Measurements from ENCODE around the gene SLIT3. TPM values are rescaled to one million over a fixed set of nuclear protein-coding genes. Genes with fewer than 3 reads are reported as not detected.

SLIT3 gene
- total and polyA plus RNA-seq, 4 donors, result 4.6 to 48.5 (median 19.8) TPM

DNA sequence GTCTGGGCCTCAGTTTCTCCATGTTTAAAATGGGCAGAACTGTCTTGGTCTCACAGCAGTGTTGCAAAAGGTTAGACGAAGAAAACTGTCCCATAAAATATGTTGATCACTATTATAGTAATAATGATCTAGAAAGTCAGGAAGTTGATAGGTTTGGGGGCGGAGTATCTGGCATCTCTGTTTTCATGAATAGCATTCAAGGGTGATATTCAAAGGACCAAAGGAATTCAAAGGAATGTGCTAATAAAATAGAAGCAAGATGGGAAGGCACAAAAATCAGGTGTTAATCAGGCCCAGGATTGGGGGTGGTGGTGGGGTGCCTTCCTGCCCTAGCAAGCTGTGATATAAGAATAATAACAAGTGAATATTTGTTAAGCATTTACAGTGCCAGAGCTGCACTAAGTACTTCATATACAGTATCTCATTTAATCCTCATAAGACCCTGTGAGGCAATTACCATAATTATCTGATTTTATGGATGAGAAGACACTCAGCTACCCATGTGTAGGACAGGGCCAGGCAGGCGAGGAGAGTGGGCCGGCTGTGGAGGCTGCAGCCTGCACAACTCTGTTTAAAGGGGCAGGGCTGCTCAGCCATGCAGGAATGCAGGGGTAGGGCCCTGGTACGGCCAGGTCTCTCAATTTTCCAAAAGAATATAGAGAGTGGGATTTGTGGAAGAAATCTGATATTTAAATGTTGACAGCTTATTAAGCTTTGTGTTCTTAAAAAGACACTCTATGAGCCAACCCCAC is 579.8 kb downstream of the SLIT3 start:
- 75 to 80% methylated on average over 5 of the region's 5 CpGs for WGBS, 2 donors
- no peaks in the 10 kb centered on the region for H3K27me3 ChIP-seq (ENCODE audit: control insufficient read depth in 3 of 3, insufficient read depth in 3 of 3, low read length in 2 of 3)
- no peaks in the 10 kb centered on the region for H3K9me3 ChIP-seq (ENCODE audit: control insufficient read depth in 4 of 4, insufficient read depth in 3 of 4, low read length in 3 of 4)
- TF ChIP-seq, protein P1, sequence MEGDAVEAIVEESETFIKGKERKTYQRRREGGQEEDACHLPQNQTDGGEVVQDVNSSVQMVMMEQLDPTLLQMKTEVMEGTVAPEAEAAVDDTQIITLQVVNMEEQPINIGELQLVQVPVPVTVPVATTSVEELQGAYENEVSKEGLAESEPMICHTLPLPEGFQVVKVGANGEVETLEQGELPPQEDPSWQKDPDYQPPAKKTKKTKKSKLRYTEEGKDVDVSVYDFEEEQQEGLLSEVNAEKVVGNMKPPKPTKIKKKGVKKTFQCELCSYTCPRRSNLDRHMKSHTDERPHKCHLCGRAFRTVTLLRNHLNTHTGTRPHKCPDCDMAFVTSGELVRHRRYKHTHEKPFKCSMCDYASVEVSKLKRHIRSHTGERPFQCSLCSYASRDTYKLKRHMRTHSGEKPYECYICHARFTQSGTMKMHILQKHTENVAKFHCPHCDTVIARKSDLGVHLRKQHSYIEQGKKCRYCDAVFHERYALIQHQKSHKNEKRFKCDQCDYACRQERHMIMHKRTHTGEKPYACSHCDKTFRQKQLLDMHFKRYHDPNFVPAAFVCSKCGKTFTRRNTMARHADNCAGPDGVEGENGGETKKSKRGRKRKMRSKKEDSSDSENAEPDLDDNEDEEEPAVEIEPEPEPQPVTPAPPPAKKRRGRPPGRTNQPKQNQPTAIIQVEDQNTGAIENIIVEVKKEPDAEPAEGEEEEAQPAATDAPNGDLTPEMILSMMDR (IDR thresholded peaks at IDR 0.05; ENCODE audit: control extremely low read depth, extremely low read depth), result no peak
- no peaks in the 10 kb centered on the region for H3K4me1 ChIP-seq (ENCODE audit: control insufficient read depth in 5 of 5, insufficient read depth in 5 of 5, low read length in 5 of 5)
- DNase-seq, result no peak
- H3K27ac ChIP-seq (ENCODE audit: low read depth in 1 of 2, low read length in 1 of 2), result no peak overlapping the region
- H3K4me3 ChIP-seq, result no peak overlapping the region
- ATAC-seq (ENCODE audit: insufficient read depth, low FRiP score), result no peak
- H3K9ac ChIP-seq (ENCODE audit: insufficient read depth in 1 of 2, low read length in 2 of 2), result no peak overlapping the region
- H3K36me3 ChIP-seq (ENCODE audit: control insufficient read depth in 4 of 4, insufficient read depth in 4 of 4, low read length in 4 of 4), result peaks cover 0 to 4% (median 1%) of the 10 kb centered on the region in 4 donors

DNA sequence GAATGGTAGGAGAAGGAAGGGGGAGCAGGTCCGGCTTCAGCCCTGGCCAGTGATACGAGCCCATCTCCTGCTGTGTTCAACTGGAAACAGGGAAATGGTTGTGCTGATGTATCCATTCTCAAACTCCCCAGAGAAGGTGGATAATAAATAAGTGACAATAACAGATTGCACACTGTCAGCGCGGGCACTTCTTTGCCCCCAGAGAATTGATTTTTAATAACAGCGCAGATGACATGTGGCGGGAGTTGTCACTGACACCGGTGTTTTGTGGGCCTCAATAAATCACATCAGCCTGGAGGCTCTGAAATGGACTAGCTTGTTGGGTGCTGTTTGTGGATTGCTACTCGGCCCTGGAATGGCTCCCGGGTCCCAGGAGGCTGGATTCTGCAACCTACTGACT is 580.4 kb downstream of the SLIT3 start:
- no peaks in the 10 kb centered on the region for H3K9me3 ChIP-seq (ENCODE audit: control insufficient read depth in 4 of 4, insufficient read depth in 3 of 4, low read length in 3 of 4)
- H3K9ac ChIP-seq (ENCODE audit: insufficient read depth in 1 of 2, low read length in 2 of 2), result no peak overlapping the region
- ATAC-seq (ENCODE audit: insufficient read depth, low FRiP score) (no peak), DNase-seq (no peak)
- 89 to 93% methylated on average over 9 of the region's 9 CpGs for WGBS, 2 donors
- no peak overlapping the region for H3K4me3 ChIP-seq
- H3K36me3 ChIP-seq (ENCODE audit: control insufficient read depth in 4 of 4, insufficient read depth in 4 of 4, low read length in 4 of 4), result peaks cover 0 to 4% (median 1%) of the 10 kb centered on the region in 4 donors
- no peak overlapping the region for H3K27ac ChIP-seq (ENCODE audit: low read depth in 1 of 2, low read length in 1 of 2)
- no peaks in the 10 kb centered on the region for H3K4me1 ChIP-seq (ENCODE audit: control insufficient read depth in 5 of 5, insufficient read depth in 5 of 5, low read length in 5 of 5)
- TF ChIP-seq, protein P1 (IDR thresholded peaks at IDR 0.05; ENCODE audit: control extremely low read depth, extremely low read depth), result no peak
- no peaks in the 10 kb centered on the region for H3K27me3 ChIP-seq (ENCODE audit: control insufficient read depth in 3 of 3, insufficient read depth in 3 of 3, low read length in 2 of 3)

DNA sequence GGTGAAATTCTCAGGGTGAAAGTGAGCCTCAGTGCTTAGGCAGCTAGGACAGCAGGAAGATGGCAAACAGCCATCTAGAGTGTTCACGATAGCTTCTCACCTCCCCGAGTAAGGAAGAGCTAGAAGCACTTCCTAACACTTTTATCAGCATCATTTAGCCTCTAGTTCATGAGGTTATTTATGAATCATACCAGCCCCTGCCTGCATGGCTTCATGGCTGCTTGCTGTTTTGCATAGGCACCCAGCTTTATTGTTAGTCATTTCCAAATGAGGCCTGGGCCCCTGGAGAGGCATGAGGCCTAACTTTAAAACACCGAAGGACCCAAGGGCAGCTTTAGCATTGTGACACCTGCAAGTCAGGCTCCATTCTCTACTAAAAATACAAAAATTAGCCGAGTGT is 586.9 kb downstream of the SLIT3 start:
- no peaks in the 10 kb centered on the region for H3K36me3 ChIP-seq (ENCODE audit: control insufficient read depth in 4 of 4, insufficient read depth in 4 of 4, low read length in 4 of 4)
- no peak overlapping the region for H3K27ac ChIP-seq (ENCODE audit: low read depth in 1 of 2, low read length in 1 of 2)
- DNase-seq, result no peak
- TF ChIP-seq, protein P1 (IDR thresholded peaks at IDR 0.05; ENCODE audit: control extremely low read depth, extremely low read depth), result no peak
- 62 to 71% methylated on average over 4 of the region's 4 CpGs for WGBS, 2 donors
- no peak for ATAC-seq (ENCODE audit: insufficient read depth, low FRiP score)
- H3K27me3 ChIP-seq (ENCODE audit: control insufficient read depth in 3 of 3, insufficient read depth in 3 of 3, low read length in 2 of 3), result no peaks in the 10 kb centered on the region
- H3K9me3 ChIP-seq (ENCODE audit: control insufficient read depth in 4 of 4, insufficient read depth in 3 of 4, low read length in 3 of 4), result no peaks in the 10 kb centered on the region
- no peak overlapping the region for H3K4me3 ChIP-seq
- H3K4me1 ChIP-seq (ENCODE audit: control insufficient read depth in 5 of 5, insufficient read depth in 5 of 5, low read length in 5 of 5), result no peaks in the 10 kb centered on the region
- H3K9ac ChIP-seq (ENCODE audit: insufficient read depth in 1 of 2, low read length in 2 of 2), result no peak overlapping the region
